ENCODE results near the gene P3H3.

Gene P3H3

DNA sequence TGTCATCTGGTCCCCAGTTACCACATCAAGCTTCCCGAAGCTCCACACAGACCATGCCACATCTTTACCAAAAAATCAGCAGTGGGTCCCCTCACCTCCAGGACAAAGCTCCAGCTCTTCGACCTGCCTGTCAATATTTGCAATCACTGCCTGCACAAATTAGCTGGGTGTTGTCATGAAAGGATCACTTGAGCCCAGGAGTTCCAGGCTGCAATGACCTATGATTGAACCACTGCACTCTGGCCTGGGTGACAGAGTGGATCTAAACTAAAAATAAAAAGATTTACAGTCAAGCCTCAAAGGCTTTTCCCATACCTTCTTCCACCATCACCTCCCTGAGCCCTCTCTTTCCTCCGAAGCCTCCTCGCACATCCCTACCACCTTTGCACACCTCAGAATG lies 31.6 kb upstream of the P3H3 start:
- no peak for DNase-seq (ENCODE audit: low read depth)
- H3K4me3 ChIP-seq (ENCODE audit: low read depth, low read length): no peak overlapping the region

DNA sequence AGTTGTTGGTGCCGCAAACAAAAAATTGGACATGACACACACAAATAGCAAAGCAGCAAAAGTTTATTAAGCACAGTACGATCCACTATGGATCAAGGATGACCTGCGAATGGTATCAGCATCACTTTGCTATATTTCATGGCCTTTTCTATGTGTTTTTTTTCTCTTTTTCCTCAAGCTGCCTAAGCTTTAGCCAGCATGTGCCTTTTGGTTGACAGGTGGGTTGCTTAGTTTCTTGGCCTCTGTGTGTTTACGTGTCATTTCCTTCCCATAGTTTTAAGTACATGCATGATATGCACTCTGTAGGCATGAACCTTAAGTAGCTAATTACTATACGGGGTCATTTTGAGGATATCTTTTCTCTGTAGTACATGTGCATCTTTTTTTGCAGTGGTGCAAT lies 29.1 kb upstream of the P3H3 start:
- no peak overlapping the region for H3K4me3 ChIP-seq (ENCODE audit: low read depth, low read length)
- DNase-seq (ENCODE audit: low read depth): no peak

DNA sequence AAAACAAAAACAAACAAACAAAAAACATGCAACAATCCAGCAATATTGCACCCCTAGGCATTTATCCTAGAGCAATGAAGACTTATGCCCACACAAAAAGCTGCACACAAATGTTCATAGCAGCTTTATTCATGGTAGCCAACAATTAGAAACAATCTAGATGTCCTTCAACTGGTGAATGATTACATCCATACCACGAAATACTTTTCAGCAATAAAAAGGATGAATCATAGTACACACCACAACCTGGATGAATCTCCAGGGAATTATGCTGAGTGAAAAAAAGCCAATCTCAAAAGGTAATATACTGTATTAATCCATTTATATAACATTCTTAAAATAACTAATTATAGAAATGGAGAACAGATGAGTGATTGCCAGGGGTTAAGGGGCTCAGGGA lies 21.0 kb upstream of the P3H3 start:
- no peak overlapping the region for H3K4me3 ChIP-seq (ENCODE audit: low read depth, low read length)
- no peak for DNase-seq (ENCODE audit: low read depth)

DNA sequence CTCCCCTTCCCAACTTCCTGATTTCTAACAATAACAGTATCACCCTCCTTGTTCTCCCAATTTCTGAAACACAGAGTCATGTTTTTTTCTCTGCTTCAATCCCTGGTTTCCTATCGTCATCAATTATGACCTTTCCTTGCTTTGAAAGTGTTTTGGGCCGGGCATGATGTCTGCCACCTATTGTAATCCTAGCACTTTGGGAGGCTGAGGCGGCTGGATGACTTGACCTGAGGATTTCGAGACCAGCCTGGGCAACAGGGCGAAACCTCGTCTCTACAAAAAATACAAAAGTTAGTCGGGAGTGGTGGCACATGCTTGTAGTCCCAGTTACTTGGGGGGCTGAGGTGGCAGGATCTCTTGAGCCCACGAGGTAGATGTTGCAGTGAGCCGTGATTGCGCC lies 19.2 kb upstream of the P3H3 start:
- DNase-seq (ENCODE audit: low read depth): no peak
- no peak overlapping the region for H3K4me3 ChIP-seq (ENCODE audit: low read depth, low read length)

DNA sequence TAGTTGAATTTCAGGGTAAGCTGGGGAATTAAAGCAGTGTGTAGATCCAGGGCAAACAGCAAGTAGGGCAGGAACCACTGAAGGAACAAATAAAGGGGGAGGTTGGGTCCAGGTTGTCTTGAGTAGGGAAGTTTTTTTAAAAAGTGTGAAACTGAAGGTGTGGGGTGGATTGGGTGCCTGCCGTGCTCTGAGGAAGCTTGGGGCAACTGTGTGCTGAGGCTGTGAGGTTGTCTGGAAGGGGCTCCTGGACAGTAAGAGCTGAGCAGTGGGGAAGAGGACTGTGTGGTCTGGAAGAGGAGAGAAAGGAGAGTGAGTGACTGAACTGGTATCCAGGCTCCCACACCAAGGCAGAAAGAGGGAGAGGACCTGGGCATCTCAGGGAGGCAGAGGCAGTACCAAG lies 17.4 kb upstream of the P3H3 start:
- DNase-seq (ENCODE audit: low read depth): no peak

DNA sequence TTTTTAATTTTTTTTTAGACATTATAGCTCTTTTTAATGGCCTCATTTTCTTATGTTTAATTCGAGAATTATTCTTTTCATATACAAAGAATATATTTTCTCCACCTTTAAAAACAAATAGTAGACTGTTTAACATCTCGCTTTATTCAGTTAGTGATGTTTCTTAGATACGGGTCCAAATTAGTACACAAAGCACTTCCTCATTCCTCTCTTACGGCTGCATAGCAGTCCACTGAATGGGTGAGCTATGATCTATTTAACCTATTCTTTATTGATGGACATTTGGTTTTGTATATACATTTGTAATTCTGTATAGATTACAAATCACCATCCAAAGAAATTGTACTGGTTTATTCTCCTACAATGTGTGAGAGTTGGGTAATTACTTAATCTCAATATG lies 14.8 kb upstream of the P3H3 start:
- no peak overlapping the region for H3K4me3 ChIP-seq (ENCODE audit: low read depth, low read length)
- no peak for DNase-seq (ENCODE audit: low read depth)

More for the DNA sequence above, 17.4 kb upstream of the P3H3 start:
- no peak overlapping the region for H3K4me3 ChIP-seq (ENCODE audit: low read depth, low read length)

DNA sequence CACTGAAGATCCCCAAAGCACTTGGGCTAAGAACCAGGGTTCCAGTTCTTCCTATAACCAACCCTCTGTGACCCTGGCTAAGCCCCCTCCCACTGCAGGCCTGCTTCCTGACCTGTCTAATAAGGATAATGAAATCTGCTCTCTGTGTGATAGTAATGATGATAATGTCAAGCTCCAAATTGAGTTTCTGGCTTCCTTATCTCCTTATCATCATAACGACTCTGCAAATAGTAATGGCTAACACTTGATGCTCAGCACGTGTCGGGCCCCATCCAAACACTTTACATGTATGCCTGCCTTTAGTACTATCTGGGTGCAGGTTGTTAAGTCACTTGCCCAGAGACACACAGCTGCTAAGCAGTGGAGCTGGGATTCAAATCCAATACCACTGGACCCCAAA lies 11.6 kb upstream of the P3H3 start:
- no peak for DNase-seq (ENCODE audit: low read depth)

DNA sequence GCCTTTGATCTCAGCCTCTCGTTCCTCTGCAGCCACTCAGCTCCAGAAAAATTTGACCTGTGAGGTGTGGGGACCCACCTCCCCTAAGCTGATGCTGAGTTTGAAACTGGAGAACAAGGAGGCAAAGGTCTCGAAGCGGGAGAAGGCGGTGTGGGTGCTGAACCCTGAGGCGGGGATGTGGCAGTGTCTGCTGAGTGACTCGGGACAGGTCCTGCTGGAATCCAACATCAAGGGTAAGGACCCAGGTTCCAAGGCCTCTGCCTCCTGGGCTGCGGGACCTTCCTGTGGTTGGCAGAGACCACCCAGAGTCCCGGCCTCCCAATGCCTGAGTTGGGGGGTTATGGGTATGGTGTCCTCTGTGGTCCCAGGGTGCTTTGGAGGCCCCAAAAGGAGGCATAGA lies 11.1 kb upstream of the P3H3 start:
- H3K4me3 ChIP-seq (ENCODE audit: low read depth, low read length): no peak overlapping the region
- DNase-seq (ENCODE audit: low read depth): no peak

More for the DNA sequence above, 11.6 kb upstream of the P3H3 start:
- H3K4me3 ChIP-seq (ENCODE audit: low read depth, low read length): no peak overlapping the region

DNA sequence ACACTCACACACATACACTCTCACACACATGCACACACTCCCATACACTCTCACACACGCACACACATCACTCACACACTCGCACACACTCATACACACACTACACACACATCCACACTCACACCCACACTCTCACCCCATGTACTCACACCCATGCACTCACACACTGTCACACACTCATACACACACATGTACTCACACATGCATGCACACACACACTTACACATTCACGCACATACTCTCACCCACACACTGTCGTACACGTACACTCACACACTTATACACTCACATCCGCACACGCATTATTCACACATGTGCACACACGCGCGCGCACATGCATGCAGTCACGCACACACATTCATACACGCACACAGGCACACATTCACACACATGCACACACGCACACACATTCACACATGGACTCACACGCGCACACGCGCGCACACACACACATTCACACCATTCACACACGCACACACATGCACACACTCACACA lies 10.5 kb upstream of the P3H3 start:
- no peak for DNase-seq (ENCODE audit: low read depth)
- no peak overlapping the region for H3K4me3 ChIP-seq (ENCODE audit: low read depth, low read length)

DNA sequence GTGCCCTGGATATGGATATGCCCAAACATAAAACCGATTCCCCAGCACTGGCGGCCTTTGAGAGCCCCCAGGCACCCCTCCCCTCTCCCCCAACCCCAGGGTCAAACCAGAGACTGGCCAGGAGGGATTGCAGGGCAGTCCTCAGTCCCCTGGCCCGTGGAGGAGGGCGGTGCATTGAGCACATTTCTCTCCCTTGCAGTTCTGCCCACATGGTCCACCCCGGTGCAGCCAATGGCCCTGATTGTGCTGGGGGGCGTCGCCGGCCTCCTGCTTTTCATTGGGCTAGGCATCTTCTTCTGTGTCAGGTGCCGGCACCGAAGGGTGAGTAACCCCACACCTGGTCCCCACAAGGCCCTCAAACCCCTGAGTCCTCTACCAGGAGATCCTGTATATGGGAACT lies 10.0 kb upstream of the P3H3 start:
- H3K4me3 ChIP-seq (ENCODE audit: low read depth, low read length): no peak overlapping the region
- DNase-seq (ENCODE audit: low read depth): no peak

DNA sequence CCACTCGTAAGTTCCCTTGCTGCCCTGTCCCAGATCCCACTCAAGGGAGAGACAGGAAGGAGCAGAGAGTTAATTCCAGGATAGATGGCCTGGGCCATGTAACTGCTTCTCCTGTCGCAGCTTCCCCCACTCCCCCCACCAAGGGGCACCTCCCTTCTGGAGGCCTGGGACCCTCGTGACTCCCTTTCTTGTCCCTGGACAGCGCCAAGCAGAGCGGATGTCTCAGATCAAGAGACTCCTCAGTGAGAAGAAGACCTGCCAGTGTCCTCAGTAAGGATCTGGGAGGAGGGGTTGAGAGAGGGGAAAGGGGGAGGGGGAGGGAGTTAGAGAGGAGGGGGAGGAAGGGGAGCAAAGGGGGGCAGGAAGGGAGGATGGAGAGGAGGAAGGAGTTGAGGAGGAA lies 9.6 kb upstream of the P3H3 start:
- no peak overlapping the region for H3K4me3 ChIP-seq (ENCODE audit: low read depth, low read length)
- DNase-seq (ENCODE audit: low read depth): no peak

DNA sequence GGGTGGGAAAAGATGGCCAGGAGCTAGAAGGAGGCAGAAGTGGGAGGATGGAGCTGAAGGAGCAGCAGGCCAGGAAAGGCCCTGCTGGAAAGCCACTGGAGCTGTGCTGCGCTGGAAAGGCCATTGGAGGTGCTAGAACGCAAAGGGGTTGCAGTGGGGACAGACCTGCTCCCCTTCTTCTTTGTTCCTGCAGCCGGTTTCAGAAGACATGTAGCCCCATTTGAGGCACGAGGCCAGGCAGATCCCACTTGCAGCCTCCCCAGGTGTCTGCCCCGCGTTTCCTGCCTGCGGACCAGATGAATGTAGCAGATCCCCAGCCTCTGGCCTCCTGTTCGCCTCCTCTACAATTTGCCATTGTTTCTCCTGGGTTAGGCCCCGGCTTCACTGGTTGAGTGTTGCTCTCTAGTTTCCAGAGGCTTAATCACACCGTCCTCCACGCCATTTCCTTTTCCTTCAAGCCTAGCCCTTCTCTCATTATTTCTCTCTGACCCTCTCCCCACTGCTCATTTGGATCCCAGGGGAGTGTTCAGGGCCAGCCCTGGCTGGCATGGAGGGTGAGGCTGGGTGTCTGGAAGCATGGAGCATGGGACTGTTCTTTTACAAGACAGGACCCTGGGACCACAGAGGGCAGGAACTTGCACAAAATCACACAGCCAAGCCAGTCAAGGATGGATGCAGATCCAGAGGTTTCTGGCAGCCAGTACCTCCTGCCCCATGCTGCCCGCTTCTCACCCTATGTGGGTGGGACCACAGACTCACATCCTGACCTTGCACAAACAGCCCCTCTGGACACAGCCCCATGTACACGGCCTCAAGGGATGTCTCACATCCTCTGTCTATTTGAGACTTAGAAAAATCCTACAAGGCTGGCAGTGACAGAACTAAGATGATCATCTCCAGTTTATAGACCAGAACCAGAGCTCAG lies 8.8 kb upstream of the P3H3 start:
- DNase-seq (ENCODE audit: low read depth): no peak
- H3K4me3 ChIP-seq (ENCODE audit: low read depth, low read length): no peak overlapping the region

DNA sequence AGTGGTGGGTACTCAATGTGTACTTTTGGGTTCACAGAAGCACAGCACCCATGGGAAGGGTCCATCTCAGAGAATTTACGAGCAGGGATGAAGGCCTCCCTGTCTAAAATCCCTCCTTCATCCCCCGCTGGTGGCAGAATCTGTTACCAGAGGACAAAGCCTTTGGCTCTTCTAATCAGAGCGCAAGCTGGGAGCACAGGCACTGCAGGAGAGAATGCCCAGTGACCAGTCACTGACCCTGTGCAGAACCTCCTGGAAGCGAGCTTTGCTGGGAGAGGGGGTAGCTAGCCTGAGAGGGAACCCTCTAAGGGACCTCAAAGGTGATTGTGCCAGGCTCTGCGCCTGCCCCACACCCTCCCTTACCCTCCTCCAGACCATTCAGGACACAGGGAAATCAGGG lies 8.0 kb upstream of the P3H3 start:
- H3K4me3 ChIP-seq (ENCODE audit: low read depth, low read length): no peak overlapping the region
- no peak for DNase-seq (ENCODE audit: low read depth)

DNA sequence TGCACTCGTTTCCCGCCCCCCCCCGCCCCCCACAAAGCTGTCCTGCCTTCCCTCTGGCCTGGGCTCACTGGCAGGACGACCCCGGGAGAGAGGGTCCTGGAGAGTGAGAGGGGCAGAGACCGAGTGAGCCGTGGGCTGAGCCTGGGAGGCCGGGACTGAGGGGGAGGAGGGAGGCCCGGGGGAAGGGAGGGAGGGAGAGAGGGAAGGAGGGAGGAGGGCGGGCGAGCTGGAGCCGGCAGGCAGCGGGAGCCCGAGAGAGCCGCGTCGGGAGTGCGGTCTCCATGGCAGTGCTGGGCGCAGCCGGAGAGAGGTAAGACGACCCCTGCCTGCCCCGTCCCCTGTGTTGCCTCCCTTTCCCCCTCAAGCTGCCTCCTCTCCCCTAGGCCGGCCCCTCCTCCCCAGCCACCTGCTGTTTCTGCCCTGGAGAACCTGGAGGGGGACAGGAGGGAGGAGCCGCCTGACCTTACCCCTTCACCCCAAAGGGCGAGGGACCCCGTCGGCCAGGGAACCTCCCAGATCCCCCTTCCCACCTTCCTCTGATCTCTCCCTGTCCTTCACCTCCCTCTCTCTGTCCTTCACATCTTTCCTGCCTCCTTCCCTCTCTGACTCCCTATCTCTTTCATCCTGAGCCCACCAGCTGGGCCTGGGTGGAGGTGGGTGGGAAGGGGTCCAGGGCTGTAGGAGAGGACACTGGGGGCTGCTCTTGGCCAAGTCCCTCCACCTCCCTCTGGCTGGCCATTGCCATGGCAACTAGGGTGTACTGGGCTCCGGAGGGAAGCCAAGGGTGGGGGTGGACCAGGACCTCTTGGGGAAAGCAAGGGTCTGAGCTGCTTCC lies 6.4 kb upstream of the P3H3 start, which contains the start of gene GPR162:
TSS of gene GPR162 (plus strand) at position 231 of the 835 bp plus-strand sequence. CDS start 2,078 bp downstream, outside the sequence.
- no peak for DNase-seq (ENCODE audit: low read depth)
- H3K4me3 ChIP-seq (ENCODE audit: low read depth, low read length): peak within 1 kb of the TSS; percentile 52

DNA sequence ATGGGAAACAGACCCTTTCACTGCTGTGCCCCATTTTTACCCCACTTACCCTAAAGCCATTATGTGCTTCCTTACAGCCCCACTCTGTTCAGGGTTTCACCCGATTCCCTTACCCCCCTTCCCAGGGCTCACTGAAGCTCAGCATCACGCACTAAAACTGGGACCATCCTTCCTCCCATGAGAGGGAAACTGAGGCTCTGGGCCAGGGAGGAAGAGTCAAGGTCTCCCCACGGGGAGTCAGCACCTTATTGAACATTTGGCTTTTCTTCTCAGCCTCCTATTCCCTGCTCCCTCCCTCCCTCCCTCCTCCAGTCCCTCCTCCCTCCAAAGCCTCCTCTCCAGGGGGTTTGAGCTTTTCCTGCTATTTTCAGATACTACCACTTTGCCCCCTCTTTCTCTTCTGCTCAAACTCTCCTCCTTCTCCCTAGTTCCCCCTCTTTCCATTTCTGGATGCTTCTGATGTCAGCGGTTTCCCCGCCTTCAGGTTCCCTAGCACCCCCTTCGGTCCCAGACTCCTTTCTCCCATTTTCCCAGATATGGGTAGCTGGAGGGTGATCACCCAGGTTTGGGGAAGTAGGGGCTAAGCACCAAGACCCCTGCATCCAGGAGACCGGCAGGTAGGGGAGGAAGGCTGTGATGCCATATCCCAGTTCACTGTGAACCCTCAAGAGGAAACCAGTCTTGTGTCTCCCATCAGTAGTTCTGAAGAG lies 5.6 kb upstream of the P3H3 start:
- H3K4me3 ChIP-seq (ENCODE audit: low read depth, low read length): peak overlapping the region; percentile 52
- DNase-seq (ENCODE audit: low read depth): no peak

DNA sequence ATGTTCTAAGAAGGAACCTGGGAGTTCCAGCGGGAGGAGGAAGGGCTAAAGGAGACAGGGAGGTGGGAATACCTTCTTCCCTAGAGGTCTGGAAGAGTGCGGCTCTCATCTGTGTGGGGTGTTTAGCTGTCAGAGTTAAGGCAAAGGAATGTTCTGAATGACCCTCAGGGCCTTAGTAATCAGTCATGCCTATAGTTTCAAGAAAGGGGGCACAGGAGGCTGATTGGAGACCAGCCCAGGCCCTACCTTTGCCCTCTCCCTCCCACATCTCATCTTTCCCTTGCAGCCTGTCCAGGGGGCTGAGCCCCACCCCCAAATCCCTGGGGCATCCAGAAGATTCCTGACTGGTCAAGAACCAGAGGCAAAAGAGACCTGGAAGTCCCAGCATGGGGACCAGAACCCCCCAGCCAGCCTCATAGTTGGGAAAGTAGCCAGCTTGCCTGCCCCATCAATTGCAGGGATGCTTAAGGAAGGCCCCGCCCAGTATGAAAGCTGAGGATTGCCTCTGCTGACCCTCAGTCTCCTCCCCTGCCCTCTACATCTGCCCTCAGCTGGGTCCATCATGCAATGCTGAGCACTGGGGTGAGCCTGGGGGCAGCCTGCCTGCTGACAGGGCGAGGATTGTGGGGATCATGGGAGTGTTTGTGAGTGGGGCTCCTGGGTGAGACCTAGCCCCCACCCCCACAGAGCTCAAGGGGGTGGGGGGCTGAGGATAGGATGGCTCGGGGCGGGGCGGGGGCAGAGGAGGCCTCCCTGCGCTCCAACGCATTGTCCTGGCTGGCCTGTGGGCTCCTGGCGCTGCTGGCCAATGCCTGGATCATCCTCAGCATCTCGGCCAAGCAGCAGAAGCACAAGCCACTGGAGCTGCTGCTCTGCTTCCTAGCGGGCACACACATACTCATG lies 4.8 kb upstream of the P3H3 start:
- H3K4me3 ChIP-seq (ENCODE audit: low read depth, low read length): no peak overlapping the region

DNA sequence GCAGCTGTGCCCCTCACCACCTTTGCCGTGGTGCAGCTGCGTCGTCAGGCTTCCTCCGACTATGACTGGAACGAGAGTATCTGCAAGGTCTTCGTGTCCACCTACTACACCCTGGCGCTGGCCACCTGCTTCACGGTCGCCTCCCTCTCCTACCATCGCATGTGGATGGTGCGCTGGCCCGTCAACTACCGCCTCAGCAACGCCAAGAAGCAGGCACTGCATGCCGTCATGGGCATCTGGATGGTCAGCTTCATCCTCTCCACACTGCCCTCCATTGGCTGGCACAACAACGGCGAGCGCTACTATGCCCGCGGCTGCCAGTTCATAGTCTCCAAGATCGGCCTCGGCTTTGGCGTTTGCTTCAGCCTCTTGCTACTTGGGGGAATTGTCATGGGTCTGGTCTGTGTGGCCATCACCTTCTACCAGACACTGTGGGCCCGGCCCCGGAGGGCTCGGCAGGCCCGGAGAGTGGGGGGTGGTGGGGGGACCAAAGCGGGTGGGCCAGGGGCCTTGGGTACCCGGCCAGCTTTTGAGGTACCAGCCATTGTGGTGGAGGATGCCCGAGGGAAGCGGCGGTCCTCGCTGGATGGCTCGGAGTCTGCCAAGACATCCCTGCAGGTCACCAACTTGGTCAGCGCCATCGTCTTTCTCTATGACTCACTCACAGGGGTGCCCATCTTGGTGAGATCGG lies 4.0 kb upstream of the P3H3 start:
- H3K4me3 ChIP-seq (ENCODE audit: low read depth, low read length): no peak overlapping the region
- no peak for DNase-seq (ENCODE audit: low read depth)

More for the DNA sequence above, 4.8 kb upstream of the P3H3 start:
- no peak for DNase-seq (ENCODE audit: low read depth)

DNA sequence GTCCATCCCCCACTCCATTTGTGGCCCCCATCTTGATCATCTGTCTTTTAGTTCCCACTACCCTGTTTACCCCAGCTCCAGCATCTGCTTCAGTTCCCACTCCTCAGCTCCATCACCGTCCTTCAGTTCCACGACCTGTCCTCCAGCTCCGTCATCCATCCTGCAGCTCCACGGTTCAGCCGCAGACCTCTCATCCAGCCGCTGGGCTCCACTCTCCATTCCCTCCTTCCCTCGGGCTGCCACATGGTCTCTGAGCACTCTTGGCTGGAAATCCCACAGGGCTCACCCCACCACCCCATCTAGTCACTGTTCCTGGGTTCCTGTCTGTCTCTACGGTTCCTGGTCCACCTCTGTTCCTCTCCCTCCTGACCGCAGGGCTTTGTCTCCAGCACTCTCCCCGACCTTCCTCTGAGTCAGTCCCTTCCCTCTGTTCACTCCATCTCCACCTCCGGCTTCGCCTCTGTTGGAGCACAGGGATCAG lies 3.3 kb upstream of the P3H3 start:
- no peak for DNase-seq (ENCODE audit: low read depth)
- peak overlapping the region; percentile 42 for H3K4me3 ChIP-seq (ENCODE audit: low read depth, low read length)
